PC-9 (cell line): Measurements from ENCODE around the gene JAG2. TPM values are rescaled to one million over a fixed set of nuclear protein-coding genes. Genes with fewer than 3 reads are reported as not detected.

Experiments
- BruUV-seq: library from RNA; stranded (reverse); fragments of 400-500 nt; replicated peaks from 2 replicates; lab custom pipeline; 2021; lab: Mats Ljungman, UMichigan
- CTCF ChIA-PET: fragments of 300-600 bp; sonication (Branson Sonifier 250); formaldehyde crosslinking; loops from one replicate; lab custom pipeline; 2022; ENCODE audit warnings: antibody characterized with exemption; lab: Charles Lee
- POLR2A ChIA-PET: fragments of 300-600 bp; sonication (Branson Sonifier 250); formaldehyde crosslinking; loops from one replicate; lab custom pipeline; 2022; ENCODE audit warnings: antibody characterized with exemption; ENCODE audit not compliant: unreplicated experiment; lab: Charles Lee
- DNase-seq, 2 experiments: peaks; one replicate each; pipeline versions ENCODE4 v3.0.0 to v3.0.0-alpha.2; 2015 to 2022; ENCODE audit warnings: mixed read lengths in 1 of 2
- H2AFZ ChIP-seq: fragments of 200-600 bp; sonication (generic); 2 replicates; pipeline ENCODE4 v1.8.1; 2017; ENCODE audit warnings: antibody characterized with exemption
- H3F3A ChIP-seq: fragments of 200-600 bp; sonication (generic); 2 replicates; pipeline ENCODE4 v1.8.1; 2017; ENCODE audit warnings: antibody characterized with exemption, mild to moderate bottlenecking, low read depth; ENCODE audit not compliant: insufficient read depth
- H3K27ac ChIP-seq: fragments of 200-600 bp; sonication (generic); 2 replicates; pipeline ENCODE4 v1.6.1; 2016; ENCODE audit warnings: mixed run types
- H3K27me3 ChIP-seq: fragments of 200-600 bp; sonication (generic); 2 replicates; pipeline ENCODE4 v1.6.1; 2016; ENCODE audit warnings: low read depth, mixed run types; ENCODE audit not compliant: insufficient read depth
- H3K36me3 ChIP-seq: fragments of 200-600 bp; sonication (generic); 2 replicates; pipeline ENCODE4 v1.6.1; 2016; ENCODE audit warnings: low read depth, mixed run types
- H3K4me1 ChIP-seq: fragments of 200-600 bp; sonication (generic); replicated peaks from 2 replicates; pipeline ENCODE4 v1.6.1; 2016; ENCODE audit warnings: mixed run types; ENCODE audit not compliant: insufficient read depth
- H3K4me2 ChIP-seq: fragments of 200-600 bp; sonication (generic); 2 replicates; pipeline ENCODE4 v1.6.1; 2017; ENCODE audit warnings: mixed run types
- H3K4me3 ChIP-seq: fragments of 200-600 bp; sonication (generic); 2 replicates; pipeline ENCODE4 v1.6.1; 2016; ENCODE audit warnings: mixed run types
- H3K79me2 ChIP-seq: fragments of 200-600 bp; sonication (generic); 2 replicates; pipeline ENCODE4 v1.6.1; 2017; ENCODE audit warnings: low read depth, mixed run types
- H3K9me2 ChIP-seq: fragments of 200-600 bp; sonication (generic); 2 replicates; pipeline ENCODE4 v1.8.1; 2017; ENCODE audit warnings: mild to moderate bottlenecking; ENCODE audit not compliant: insufficient read depth
- H3K9me3 ChIP-seq: fragments of 200-600 bp; sonication (generic); 2 replicates; pipeline ENCODE4 v1.8.1; 2016; ENCODE audit warnings: low read depth; ENCODE audit not compliant: insufficient read depth
- H4K20me1 ChIP-seq: fragments of 200-600 bp; sonication (generic); 2 replicates; pipeline ENCODE4 v1.8.1; 2017; ENCODE audit not compliant: insufficient read depth
- EZH2 ChIP-seq: fragments of 200-600 bp; sonication (generic); IDR thresholded peaks from 2 replicates; pipeline ENCODE4 v1.8.0; 2017; ENCODE audit warnings: antibody characterized with exemption, low read depth
- intact Hi-C: fragments of 100-400 bp; cut with micrococcal nuclease; formaldehyde crosslinking; loops from one replicate; pipeline ENCODE4 v1.10.0; 2022; ENCODE audit not compliant: unreplicated experiment
- total RNA-seq: library from RNA; stranded (reverse); gene quantifications from 2 replicates; pipeline ENCODE4 v1.2.3, GENCODE V29; 2021
- TF ChIP-seq, protein P1 (sequence below): fragments of 200-600 bp; sonication (generic); conservative IDR thresholded peaks from 2 replicates; pipeline ENCODE4 v1.6.1; 2017; ENCODE audit warnings: mixed run types, antibody characterized with exemption, mild to moderate bottlenecking, moderate library complexity

JAG2 gene
- total RNA-seq, 1 experiment from 2014 or later: 17.8 TPM

- Histone ChIP-seq H3K9me2 (no peaks in the 10 kb centered on the region), H3K4me3 (no peak overlapping the region), H3K79me2 (no peaks in the 10 kb centered on the region), H2AFZ (no peak overlapping the region), H3K36me3 (no peaks in the 10 kb centered on the region; the same call in 1 of the 2 replicates), H3K27me3 (no peaks in the 10 kb centered on the region), H3K4me2 (no peak overlapping the region), H3K9me3 (no peaks in the 10 kb centered on the region; the same call in 1 of the 2 replicates), H3F3A (peaks cover 4% of the 10 kb centered on the region; the same call in 1 of the 2 replicates), H3K4me1 (no peaks in the 10 kb centered on the region), H3K27ac (no peak overlapping the region), H4K20me1 (no peaks in the 10 kb centered on the region)
- ChIA-PET POLR2A (no interaction called here), CTCF (no interaction called here)
- BruUV-seq: no TSS peak
- intact Hi-C loops: no loop called here
- no peak for DNase-seq
- TF ChIP-seq, protein P1, sequence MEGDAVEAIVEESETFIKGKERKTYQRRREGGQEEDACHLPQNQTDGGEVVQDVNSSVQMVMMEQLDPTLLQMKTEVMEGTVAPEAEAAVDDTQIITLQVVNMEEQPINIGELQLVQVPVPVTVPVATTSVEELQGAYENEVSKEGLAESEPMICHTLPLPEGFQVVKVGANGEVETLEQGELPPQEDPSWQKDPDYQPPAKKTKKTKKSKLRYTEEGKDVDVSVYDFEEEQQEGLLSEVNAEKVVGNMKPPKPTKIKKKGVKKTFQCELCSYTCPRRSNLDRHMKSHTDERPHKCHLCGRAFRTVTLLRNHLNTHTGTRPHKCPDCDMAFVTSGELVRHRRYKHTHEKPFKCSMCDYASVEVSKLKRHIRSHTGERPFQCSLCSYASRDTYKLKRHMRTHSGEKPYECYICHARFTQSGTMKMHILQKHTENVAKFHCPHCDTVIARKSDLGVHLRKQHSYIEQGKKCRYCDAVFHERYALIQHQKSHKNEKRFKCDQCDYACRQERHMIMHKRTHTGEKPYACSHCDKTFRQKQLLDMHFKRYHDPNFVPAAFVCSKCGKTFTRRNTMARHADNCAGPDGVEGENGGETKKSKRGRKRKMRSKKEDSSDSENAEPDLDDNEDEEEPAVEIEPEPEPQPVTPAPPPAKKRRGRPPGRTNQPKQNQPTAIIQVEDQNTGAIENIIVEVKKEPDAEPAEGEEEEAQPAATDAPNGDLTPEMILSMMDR: no peak
- TF ChIP-seq EZH2: no peak
These were observed 24.4 kb downstream of the JAG2 start for GRCh38 chr14:105144026-105144665.

GRCh38 chr14:105143451-105144025 lies 25.0 kb downstream of the JAG2 start:
- Histone ChIP-seq H3K4me3 (no peak overlapping the region), H3K4me1 (no peaks in the 10 kb centered on the region), H3K27me3 (no peaks in the 10 kb centered on the region), H3F3A (peaks cover 4% of the 10 kb centered on the region; the same call in 1 of the 2 replicates), H3K36me3 (no peaks in the 10 kb centered on the region; the same call in 1 of the 2 replicates), H4K20me1 (no peaks in the 10 kb centered on the region), H3K4me2 (no peak overlapping the region), H3K9me3 (no peaks in the 10 kb centered on the region; the same call in 1 of the 2 replicates), H3K27ac (no peak overlapping the region), H2AFZ (no peak overlapping the region), H3K9me2 (no peaks in the 10 kb centered on the region), H3K79me2 (no peaks in the 10 kb centered on the region)
- ChIA-PET POLR2A (no interaction called here), CTCF (no interaction called here)
- no peak for TF ChIP-seq EZH2
- TF ChIP-seq, protein P1: no peak
- BruUV-seq: no TSS peak
- intact Hi-C loops: no loop called here
- no peak for DNase-seq

GRCh38 chr14:105142651-105143450 lies 25.7 kb downstream of the JAG2 start:
- Histone ChIP-seq H3K4me3 (no peak overlapping the region), H3K4me2 (no peak overlapping the region), H3K79me2 (no peaks in the 10 kb centered on the region), H3K36me3 (no peaks in the 10 kb centered on the region; the same call in 1 of the 2 replicates), H3K27me3 (no peaks in the 10 kb centered on the region), H3K9me3 (no peaks in the 10 kb centered on the region; the same call in 1 of the 2 replicates), H3K4me1 (no peaks in the 10 kb centered on the region), H4K20me1 (no peaks in the 10 kb centered on the region), H2AFZ (no peak overlapping the region), H3F3A (peaks cover 4% of the 10 kb centered on the region; the same call in 1 of the 2 replicates), H3K9me2 (no peaks in the 10 kb centered on the region), H3K27ac (no peak overlapping the region)
- no peak for DNase-seq
- ChIA-PET CTCF (no interaction called here), POLR2A (no interaction called here)
- TF ChIP-seq EZH2: no peak
- TF ChIP-seq, protein P1: no peak
- BruUV-seq: no TSS peak
- intact Hi-C loops: no loop called here
